DOHH2 (cell line): ENCODE measurements around the gene PYCARD.
"Not testable (repeated sequence)": the region's sequence is repeated elsewhere in the genome, so short reads cannot be mapped to it uniquely, and the experiment has no call there.

ENCODE experiments used
- H3F3A ChIP-seq: fragments of 200-600 bp; sonication (generic), shearing (Covaris generic); 2 replicates; pipeline ENCODE4 v1.6.0; 2016; ENCODE audit warnings: antibody characterized with exemption, mild to moderate bottlenecking; ENCODE audit not compliant: control insufficient read depth, insufficient read depth
- H3K27ac ChIP-seq: fragments of 200-600 bp; sonication (generic); 2 replicates; pipeline ENCODE4 v1.5.1; 2014; ENCODE audit warnings: low read depth, mild to moderate bottlenecking, low read length, moderate library complexity
- H3K27me3 ChIP-seq: fragments of 200-600 bp; sonication (generic); 2 replicates; pipeline ENCODE4 v1.6.1; 2014; ENCODE audit warnings: mild to moderate bottlenecking, low read length, mixed read lengths; ENCODE audit not compliant: control insufficient read depth
- H3K36me3 ChIP-seq: fragments of 200-600 bp; sonication (generic); 2 replicates; pipeline ENCODE4 v1.6.1; 2014; ENCODE audit warnings: mild to moderate bottlenecking, low read length, moderate library complexity, mixed read lengths; ENCODE audit not compliant: control insufficient read depth
- H3K4me1 ChIP-seq: fragments of 200-600 bp; sonication (generic); 2 replicates; pipeline ENCODE4 v1.6.1; 2014; ENCODE audit warnings: mild to moderate bottlenecking, low read length, mixed read lengths; ENCODE audit not compliant: control insufficient read depth
- H3K4me2 ChIP-seq: fragments of 200-600 bp; sonication (generic); 2 replicates; pipeline ENCODE4 v1.6.0; 2014; ENCODE audit warnings: mild to moderate bottlenecking, low read length, moderate library complexity
- H3K4me3 ChIP-seq: fragments of 200-600 bp; sonication (generic); 2 replicates; pipeline ENCODE4 v1.5.1; 2014; ENCODE audit warnings: mild to moderate bottlenecking, low read length, mixed read lengths
- H3K79me2 ChIP-seq: fragments of 200-600 bp; sonication (generic); 2 replicates; pipeline ENCODE4 v1.6.1; 2014; ENCODE audit warnings: mild to moderate bottlenecking, low read length, mixed read lengths; ENCODE audit not compliant: control insufficient read depth
- H3K9me2 ChIP-seq: fragments of 200-600 bp; sonication (generic); replicated peaks from 2 replicates; pipeline ENCODE4 v1.6.1; 2014; ENCODE audit warnings: mild to moderate bottlenecking, low read length, mixed read lengths; ENCODE audit not compliant: control insufficient read depth
- H3K9me3 ChIP-seq: fragments of 200-600 bp; sonication (generic); 2 replicates; pipeline ENCODE4 v1.6.1; 2014; ENCODE audit warnings: antibody characterized with exemption, low read length, mixed read lengths; ENCODE audit not compliant: control insufficient read depth, insufficient read depth
- H4K20me1 ChIP-seq: fragments of 200-600 bp; sonication (generic); 2 replicates; pipeline ENCODE4 v1.6.0; 2014; ENCODE audit warnings: low read depth, mild to moderate bottlenecking, antibody characterized with exemption, low read length, moderate library complexity; ENCODE audit not compliant: control insufficient read depth, insufficient read depth
- CTCF ChIP-seq: fragments of 200-600 bp; sonication (generic); IDR thresholded peaks from one replicate; pipeline ENCODE4 v1.5.1; 2014; ENCODE audit warnings: antibody characterized with exemption, mild to moderate bottlenecking, low read depth, low read length; ENCODE audit not compliant: poor library complexity, severe bottlenecking
- EZH2phosphoT487 ChIP-seq: fragments of 200-600 bp; sonication (generic); IDR thresholded peaks from 2 replicates; pipeline ENCODE4 v1.6.1; 2017; ENCODE audit warnings: borderline replicate concordance, mild to moderate bottlenecking, antibody characterized with exemption, low read length, moderate library complexity, mixed read lengths

PYCARD gene

GRCh38 chr16:31199430-31200041, 3.0 kb downstream of the PYCARD start:
- no peak overlapping the region for H3K27ac ChIP-seq
- peaks cover 31% of the 10 kb centered on the region for H3K4me1 ChIP-seq
- peaks cover 60% of the 10 kb centered on the region for H3F3A ChIP-seq
- no peak overlapping the region for H3K4me2 ChIP-seq
- no peak overlapping the region for H3K4me3 ChIP-seq
- peaks cover 16% of the 10 kb centered on the region for H3K27me3 ChIP-seq
- TF ChIP-seq CTCF (no peak), EZH2phosphoT487 (no peak)
- H3K9me3 ChIP-seq: no peaks in the 10 kb centered on the region
- no peaks in the 10 kb centered on the region for H3K9me2 ChIP-seq
- H3K36me3 ChIP-seq: peaks cover 26% of the 10 kb centered on the region
- H3K79me2 ChIP-seq: no peaks in the 10 kb centered on the region
- H4K20me1 ChIP-seq: peaks cover 6% of the 10 kb centered on the region

GRCh38 chr16:31198207-31198882, 4.2 kb downstream of the PYCARD start:
- H3K79me2 ChIP-seq: no peaks in the 10 kb centered on the region
- no peak overlapping the region for H3K4me2 ChIP-seq
- TF ChIP-seq CTCF (no peak), EZH2phosphoT487 (no peak)
- H3K4me1 ChIP-seq: peaks cover 31% of the 10 kb centered on the region
- H4K20me1 ChIP-seq: peaks cover 14% of the 10 kb centered on the region
- H3K9me3 ChIP-seq: no peaks in the 10 kb centered on the region
- no peak overlapping the region for H3K27ac ChIP-seq
- peaks cover 37% of the 10 kb centered on the region for H3K36me3 ChIP-seq
- no peak overlapping the region for H3K4me3 ChIP-seq
- peaks cover 9% of the 10 kb centered on the region for H3K27me3 ChIP-seq
- peaks cover 72% of the 10 kb centered on the region for H3F3A ChIP-seq
- H3K9me2 ChIP-seq: no peaks in the 10 kb centered on the region

GRCh38 chr16:31196324-31197088, 6.1 kb downstream of the PYCARD start:
- Histone ChIP-seq H3F3A (peaks cover 82% of the 10 kb centered on the region), H3K9me2 (no peaks in the 10 kb centered on the region), H3K4me3 (no peak overlapping the region), H3K27ac (no peak overlapping the region), H3K79me2 (peaks cover 6% of the 10 kb centered on the region; the same call in 1 of the 2 replicates), H3K9me3 (no peaks in the 10 kb centered on the region), H3K27me3 (no peaks in the 10 kb centered on the region), H3K4me1 (peaks cover 14% of the 10 kb centered on the region), H3K36me3 (peaks cover 56% of the 10 kb centered on the region), H3K4me2 (no peak overlapping the region), H4K20me1 (peaks cover 23% of the 10 kb centered on the region)
- no peak for TF ChIP-seq CTCF
- no peak for TF ChIP-seq EZH2phosphoT487

GRCh38 chr16:31195861-31196260, 6.7 kb downstream of the PYCARD start:
- H3K79me2 ChIP-seq, H3K4me2 ChIP-seq, H3K9me3 ChIP-seq, H3K9me2 ChIP-seq, H3K4me1 ChIP-seq, H3K27ac ChIP-seq, H3K4me3 ChIP-seq, H3K27me3 ChIP-seq: not testable (repeated sequence)
- Histone ChIP-seq H3K36me3 (peaks cover 62% of the 10 kb centered on the region), H3F3A (peaks cover 81% of the 10 kb centered on the region), H4K20me1 (peaks cover 29% of the 10 kb centered on the region)
